Pancreas (tissue), 10 donors: ENCODE results near the gene SGCA. TPM values are rescaled to one million over a fixed set of nuclear protein-coding genes. Genes with fewer than 3 reads are reported as not detected.

ENCODE experiments used
- ATAC-seq, 4 donors: fragments of 200-7000 bp; cut with Tn5 transposase; one replicate each; pipeline versions ENCODE4 v1.8.0 to v1.9.1; 2020; ENCODE audit warnings: mild to moderate bottlenecking in 4 of 4, moderate library complexity in 4 of 4
- DNase-seq, 6 donors: peaks; one replicate each; pipeline ENCODE4 v3.0.0-alpha.2; 2020
- FAIRE-seq: peaks from 2 replicates; lab custom pipeline; 2012; peaks lifted over from hg19 to GRCh38; lab: Jason Lieb, UNC
- H3K27ac ChIP-seq, 4 donors: fragments of 200-600 bp; sonication (generic); 1 replicate in 3 of 4; 2 replicates in 1 of 4; pipeline versions ENCODE4 v1.5.0 to v1.8.0; 2020
- H3K27me3 ChIP-seq, 4 donors: fragments of 200-600 bp; one replicate each; pipeline ENCODE4 v1.8.0; 2021
- H3K36me3 ChIP-seq, 3 donors: fragments of 200-600 bp; sonication (generic) in 1 of 3; one replicate each; pipeline versions ENCODE4 v1.5.0 to v1.8.0; 2020 to 2021
- H3K4me1 ChIP-seq, 3 donors: fragments of 200-600 bp; one replicate each; pipeline ENCODE4 v1.8.0; 2021
- H3K4me3 ChIP-seq, 4 donors: fragments of 200-600 bp; sonication (generic) in 2 of 4; one replicate each; pipeline versions ENCODE4 v1.5.0 to v1.8.0; 2020 to 2021
- H3K9me3 ChIP-seq, 4 donors: fragments of 200-600 bp; one replicate each; pipeline ENCODE4 v1.8.0; 2021
- CTCF ChIP-seq, 4 donors: fragments of 200-600 bp; sonication (generic) in 3 of 4; IDR thresholded peaks; one replicate each; pipeline versions ENCODE4 v1.5.0 to v1.8.0; 2021; ENCODE audit warnings: antibody characterized with exemption in 4 of 4
- WGBS, 2 donors: extraction: QIAGEN DNeasy Blood & Tissue Kit; methylation state at CpG; one replicate each; pipeline ENCODE4 v1.1.7; 2013; 5-methylcytosine and 5-hydroxymethylcytosine counted together
- intact Hi-C, 3 donors: fragments of 100-400 bp; cut with DNase I; formaldehyde crosslinking; loops; one replicate each; pipeline versions ENCODE4 v1.11.1 to v1.14.2; 2022
- polyA plus RNA-seq, 2 donors: library from polyadenylated mRNA; stranded (reverse); fragments of 200-250 nt; gene quantifications; one replicate each; pipeline ENCODE4 v1.2.3, GENCODE V29; 2013
- total RNA-seq, 6 donors: library from RNA; stranded (reverse); fragmentation: NEBNext Ultra II Directional in 4 of 6; extraction: Animal tissue kit (Norgen Biotek cat#: 25700) in 4 of 6; gene quantifications; one replicate each; pipeline versions ENCODE4 v1.2.1 to v1.2.4, GENCODE V29; 2021 to 2023
- donor health status: healthy with polysubstance abuse.
- donor health status: DM: no; HTN: no; CAD: no; lungs with moderate emphysema.
- donor health status: DM: no; HTN: no; CAD: no.
- donor health status: control.
- donor health status: control.
- donor health status: Bipolar disorder and iron deficiency.
- donor health status: DM: yes; HTN: yes; CAD: no.
- donor health status: DM: no; HTN: no; CAD: no.
- donor health status: DM: no; HTN: no; CAD: no.
- donor health status: DM: yes; HTN: yes; CAD: no.

SGCA gene
- total and polyA plus RNA-seq, 8 donors: 0.31 to 3.0 (median 1.1) TPM; not detected in 3

- no peaks in the 10 kb centered on the region for H3K9me3 ChIP-seq
- peaks cover 5 to 11% (median 10%) of the 10 kb centered on the region in 3 donors for H3K4me1 ChIP-seq
- H3K4me3 ChIP-seq: no peak overlapping the region
- peaks cover 0 to 30% (median 17%) of the 10 kb centered on the region in 3 donors for H3K36me3 ChIP-seq
- 91% methylated on average over 20 of the region's 20 CpGs for WGBS, 2 donors
- H3K27ac ChIP-seq: no peak overlapping the region
- H3K27me3 ChIP-seq: no peaks in the 10 kb centered on the region
- DNase-seq: peak in 1 of 6 donors; percentile 55
- no peak for TF ChIP-seq CTCF (IDR thresholded peaks at IDR 0.05)
- intact Hi-C loops: no loop called here
- no peak for ATAC-seq
- FAIRE-seq: no peak
Measured at GRCh38 chr17:50143461-50144176, 22.2 kb upstream of the SGCA start.

GRCh38 chr17:50144355-50144754 is 21.4 kb upstream of the SGCA start:
- 74 to 88% methylated on average over 6 of the region's 6 CpGs for WGBS, 2 donors

GRCh38 chr17:50144845-50145531 is 20.8 kb upstream of the SGCA start:
- ATAC-seq (no peak), FAIRE-seq (no peak), DNase-seq (peak in 3 of 6 donors; percentile 42 to 59 (median 58))
- H3K4me3 ChIP-seq: no peak overlapping the region
- WGBS, 2 donors: 74 to 78% methylated on average over 16 of the region's 16 CpGs
- no peak for TF ChIP-seq CTCF (IDR thresholded peaks at IDR 0.05)
- H3K4me1 ChIP-seq: peaks cover 5 to 11% (median 10%) of the 10 kb centered on the region in 3 donors
- no peaks in the 10 kb centered on the region for H3K9me3 ChIP-seq
- H3K27ac ChIP-seq: no peak overlapping the region
- peaks cover 0 to 19% (median 7%) of the 10 kb centered on the region in 3 donors for H3K36me3 ChIP-seq
- no peaks in the 10 kb centered on the region for H3K27me3 ChIP-seq
- intact Hi-C loops: no loop called here

More at GRCh38 chr17:50144355-50144754, 21.4 kb upstream of the SGCA start:
- FAIRE-seq: no peak
- H3K4me1 ChIP-seq: peaks cover 5 to 11% (median 10%) of the 10 kb centered on the region in 3 donors
- TF ChIP-seq CTCF (IDR thresholded peaks at IDR 0.05): no peak
- H3K27me3 ChIP-seq: no peaks in the 10 kb centered on the region
- peaks cover 0 to 23% (median 10%) of the 10 kb centered on the region in 3 donors for H3K36me3 ChIP-seq
- no peak overlapping the region for H3K4me3 ChIP-seq
- intact Hi-C loops: no loop called here
- DNase-seq: no peak
- no peak for ATAC-seq
- H3K27ac ChIP-seq: no peak overlapping the region
- no peaks in the 10 kb centered on the region for H3K9me3 ChIP-seq

- Histone ChIP-seq H3K9me3 (no peaks in the 10 kb centered on the region), H3K4me3 (no peak overlapping the region), H3K27ac (no peak overlapping the region), H3K27me3 (no peaks in the 10 kb centered on the region), H3K4me1 (peaks cover 5 to 11% (median 10%) of the 10 kb centered on the region in 3 donors), H3K36me3 (peaks cover 0 to 19% (median 7%) of the 10 kb centered on the region in 3 donors)
- intact Hi-C loops: no loop called here
- peak in 1 of 6 donors; percentile 55 for DNase-seq
- no peak for ATAC-seq
- no peak for TF ChIP-seq CTCF (IDR thresholded peaks at IDR 0.05)
- 84% methylated on average over 11 of the region's 11 CpGs for WGBS, 2 donors
- FAIRE-seq: no peak
Measured at GRCh38 chr17:50145532-50146229, 20.1 kb upstream of the SGCA start.
